Mesenchymal stem cell (in vitro differentiated cells and primary cell): Measurements from ENCODE around the gene STOX2.

Source experiments
- DNase-seq: peaks from one replicate; pipeline ENCODE4 v3.0.0-alpha.2; 2013
- H2AFZ ChIP-seq: one replicate; pipeline ENCODE4 v1.6.1; 2013; ENCODE audit warnings: low read depth, mild to moderate bottlenecking, control low read depth, inconsistent platforms, low read length, moderate library complexity
- H2AK5ac ChIP-seq: 2 replicates; pipeline ENCODE4 v1.6.1; 2013; ENCODE audit warnings: low read length, moderate library complexity, mild to moderate bottlenecking, inconsistent platforms; ENCODE audit not compliant: severe bottlenecking
- H2BK120ac ChIP-seq: one replicate; pipeline ENCODE4 v1.6.1; 2013; ENCODE audit warnings: low read depth, mild to moderate bottlenecking, inconsistent platforms, low read length, moderate library complexity
- H2BK12ac ChIP-seq, 2 experiments: one replicate each; pipeline ENCODE4 v1.6.1; 2013; ENCODE audit warnings: inconsistent platforms in 2 of 2, low read length in 2 of 2, mild to moderate bottlenecking in 2 of 2, moderate library complexity in 2 of 2, control low read depth in 1 of 2
- H2BK15ac ChIP-seq: one replicate; pipeline ENCODE4 v1.6.1; 2013; ENCODE audit warnings: mild to moderate bottlenecking, low read depth, inconsistent platforms; ENCODE audit not compliant: poor library complexity, severe bottlenecking
- H2BK5ac ChIP-seq: 2 replicates; pipeline ENCODE4 v1.6.1; 2013; ENCODE audit warnings: low read depth, mild to moderate bottlenecking, low read length, control low read depth, inconsistent platforms; ENCODE audit not compliant: poor library complexity, severe bottlenecking
- H3K14ac ChIP-seq, 2 experiments: one replicate each; pipeline ENCODE4 v1.6.1; 2013; ENCODE audit warnings: inconsistent platforms in 2 of 2, low read length in 2 of 2, control low read depth in 1 of 2, mild to moderate bottlenecking in 1 of 2, moderate library complexity in 1 of 2
- H3K18ac ChIP-seq, 2 experiments: one replicate each; pipeline ENCODE4 v1.6.1; 2013; ENCODE audit warnings: inconsistent platforms in 2 of 2, low read length in 2 of 2, control low read depth in 1 of 2, low read depth in 1 of 2, mild to moderate bottlenecking in 1 of 2
- H3K23ac ChIP-seq, 2 experiments: one replicate each; pipeline ENCODE4 v1.6.1; 2013; ENCODE audit warnings: inconsistent platforms in 2 of 2, low read length in 2 of 2, mild to moderate bottlenecking in 2 of 2, moderate library complexity in 2 of 2, control low read depth in 1 of 2
- H3K27ac ChIP-seq: 2 replicates; pipeline ENCODE4 v1.5.1; 2013; ENCODE audit warnings: mild to moderate bottlenecking, moderate library complexity, low read length, control low read depth, inconsistent platforms; ENCODE audit not compliant: poor library complexity, severe bottlenecking
- H3K27me3 ChIP-seq, 2 experiments: 2 replicates each; pipeline versions ENCODE4 v1.6.1 to v1.7.0; 2013; ENCODE audit warnings: low read length in 2 of 2, mild to moderate bottlenecking in 2 of 2, moderate library complexity in 2 of 2, control low read depth in 1 of 2, inconsistent platforms in 1 of 2; ENCODE audit not compliant: control insufficient read depth in 1 of 2, insufficient read depth in 1 of 2
- H3K36me3 ChIP-seq, 2 experiments: 2 replicates each; pipeline versions ENCODE4 v1.6.1 to v1.7.0; 2013; ENCODE audit warnings: low read length in 2 of 2, control low read depth in 1 of 2, inconsistent platforms in 1 of 2, low read depth in 1 of 2, mild to moderate bottlenecking in 1 of 2; ENCODE audit not compliant: insufficient read depth in 2 of 2, control insufficient read depth in 1 of 2
- H3K4ac ChIP-seq, 2 experiments: one replicate each; pipeline ENCODE4 v1.6.1; 2013; ENCODE audit warnings: inconsistent platforms in 2 of 2, low read length in 2 of 2, mild to moderate bottlenecking in 2 of 2, moderate library complexity in 2 of 2, control low read depth in 1 of 2, low read depth in 1 of 2
- H3K4me1 ChIP-seq: 2 replicates; pipeline ENCODE4 v1.6.1; 2013; ENCODE audit warnings: low read depth, low read length, control low read depth; ENCODE audit not compliant: control insufficient read depth, insufficient read depth
- H3K4me2 ChIP-seq: 2 replicates; pipeline ENCODE4 v1.6.1; 2013; ENCODE audit warnings: low read length, mild to moderate bottlenecking, inconsistent platforms; ENCODE audit not compliant: poor library complexity, severe bottlenecking
- H3K4me3 ChIP-seq, 2 experiments: 2 replicates each; pipeline versions ENCODE4 v1.5.1 to v1.7.0; 2013; ENCODE audit warnings: low read length in 2 of 2, mild to moderate bottlenecking in 2 of 2, control low read depth in 1 of 2, low read depth in 1 of 2; ENCODE audit not compliant: insufficient read depth in 1 of 2
- H3K79me1 ChIP-seq: replicated peaks from 2 replicates; pipeline ENCODE4 v1.6.1; 2013; ENCODE audit warnings: mild to moderate bottlenecking, control low read depth, low read length, inconsistent platforms; ENCODE audit not compliant: poor library complexity, severe bottlenecking
- H3K9ac ChIP-seq: 2 replicates; pipeline ENCODE4 v1.7.0; 2013; ENCODE audit warnings: mild to moderate bottlenecking, low read length, moderate library complexity
- H3K9me3 ChIP-seq: 2 replicates; pipeline ENCODE4 v1.7.0; 2013; ENCODE audit warnings: mild to moderate bottlenecking, low read length; ENCODE audit not compliant: control insufficient read depth
- H4K8ac ChIP-seq: one replicate; pipeline ENCODE4 v1.6.1; 2013; ENCODE audit warnings: inconsistent platforms, mild to moderate bottlenecking, low read length, moderate library complexity
- H4K91ac ChIP-seq: one replicate; pipeline ENCODE4 v1.6.1; 2013; ENCODE audit warnings: mild to moderate bottlenecking, low read length, inconsistent platforms
- WGBS: methylation state at CpG from one replicate; pipeline ENCODE4 v1.1.7; 2013; ENCODE audit warnings: mixed read lengths; 5-methylcytosine and 5-hydroxymethylcytosine counted together

Gene STOX2

GRCh38 chr4:184030764-184031163 lies 125.7 kb downstream of the STOX2 start:
- no peaks in the 10 kb centered on the region for H3K36me3 ChIP-seq
- H2BK120ac ChIP-seq = no peak overlapping the region
- no peaks in the 10 kb centered on the region for H3K79me1 ChIP-seq
- H2BK5ac ChIP-seq = no peak overlapping the region
- H2AFZ ChIP-seq = no peak overlapping the region
- no peaks in the 10 kb centered on the region for H3K4me1 ChIP-seq
- H4K8ac ChIP-seq = no peak overlapping the region
- 88% methylated on average over 1 of the region's 1 CpG for WGBS
- no peak overlapping the region for H3K4me3 ChIP-seq
- no peak for DNase-seq
- no peak overlapping the region for H3K23ac ChIP-seq
- H3K4me2 ChIP-seq = no peak overlapping the region
- H3K9ac ChIP-seq = no peak overlapping the region
- no peak overlapping the region for H3K18ac ChIP-seq
- no peak overlapping the region for H3K27ac ChIP-seq
- no peak overlapping the region for H2AK5ac ChIP-seq
- H3K9me3 ChIP-seq = no peaks in the 10 kb centered on the region
- H3K4ac ChIP-seq = no peak overlapping the region
- no peak overlapping the region for H2BK15ac ChIP-seq
- no peak overlapping the region for H3K14ac ChIP-seq
- H4K91ac ChIP-seq = no peak overlapping the region
- peaks cover 0 to 3% of the 10 kb centered on the region in 2 experiments for H3K27me3 ChIP-seq
- no peak overlapping the region for H2BK12ac ChIP-seq

GRCh38 chr4:184032091-184032490 lies 127.0 kb downstream of the STOX2 start:
- H2BK12ac ChIP-seq = no peak overlapping the region
- H3K18ac ChIP-seq = no peak overlapping the region
- no peak overlapping the region for H2AK5ac ChIP-seq
- no peak overlapping the region for H3K14ac ChIP-seq
- H2BK5ac ChIP-seq = no peak overlapping the region
- H3K36me3 ChIP-seq = no peaks in the 10 kb centered on the region
- H3K27ac ChIP-seq = no peak overlapping the region
- H2AFZ ChIP-seq = no peak overlapping the region
- no peak overlapping the region for H4K8ac ChIP-seq
- WGBS = 93% methylated on average over 6 of the region's 6 CpGs
- no peak overlapping the region for H3K4ac ChIP-seq
- no peak overlapping the region for H3K9ac ChIP-seq
- DNase-seq = no peak
- H3K27me3 ChIP-seq = peaks cover 0 to 3% of the 10 kb centered on the region in 2 experiments
- H2BK15ac ChIP-seq = no peak overlapping the region
- no peak overlapping the region for H2BK120ac ChIP-seq
- no peaks in the 10 kb centered on the region for H3K9me3 ChIP-seq
- no peak overlapping the region for H3K23ac ChIP-seq
- H3K4me1 ChIP-seq = no peaks in the 10 kb centered on the region
- H3K4me3 ChIP-seq = no peak overlapping the region
- no peak overlapping the region for H4K91ac ChIP-seq
- no peak overlapping the region for H3K4me2 ChIP-seq
- no peaks in the 10 kb centered on the region for H3K79me1 ChIP-seq

- no peak overlapping the region for H3K27ac ChIP-seq
- no peak overlapping the region for H3K4me2 ChIP-seq
- no peak overlapping the region for H3K4me3 ChIP-seq
- H3K18ac ChIP-seq = peak overlapping the region in 1 of 2 experiments; percentile 18
- no peak overlapping the region for H2BK5ac ChIP-seq
- WGBS = 29% methylated on average over 22 of the region's 22 CpGs
- no peak overlapping the region for H4K8ac ChIP-seq
- H3K36me3 ChIP-seq = no peaks in the 10 kb centered on the region
- H3K79me1 ChIP-seq = no peaks in the 10 kb centered on the region
- H2AK5ac ChIP-seq = no peak overlapping the region
- no peak overlapping the region for H3K14ac ChIP-seq
- no peak overlapping the region for H2BK12ac ChIP-seq
- H3K9ac ChIP-seq = no peak overlapping the region
- peak overlapping the region; percentile 2 for H2AFZ ChIP-seq
- H3K4ac ChIP-seq = no peak overlapping the region
- peaks cover 27 to 30% of the 10 kb centered on the region in 2 experiments for H3K27me3 ChIP-seq
- H3K23ac ChIP-seq = peak overlapping the region in 1 of 2 experiments; percentile 14
- DNase-seq = no peak
- peaks cover 30% of the 10 kb centered on the region for H3K9me3 ChIP-seq
- no peak overlapping the region for H2BK15ac ChIP-seq
- no peak overlapping the region for H2BK120ac ChIP-seq
- H3K4me1 ChIP-seq = peaks cover 2% of the 10 kb centered on the region
- H4K91ac ChIP-seq = no peak overlapping the region
These were observed 134.9 kb downstream of the STOX2 start for GRCh38 chr4:184039963-184040383.

GRCh38 chr4:184041156-184041555 lies 136.0 kb downstream of the STOX2 start:
- no peak overlapping the region for H2BK15ac ChIP-seq
- 89% methylated on average over 5 of the region's 10 CpGs for WGBS

More at GRCh38 chr4:184041156-184041555, 136.0 kb downstream of the STOX2 start:
- H3K18ac ChIP-seq = no peak overlapping the region
- H2BK120ac ChIP-seq = no peak overlapping the region
- no peaks in the 10 kb centered on the region for H3K79me1 ChIP-seq
- H2AK5ac ChIP-seq = no peak overlapping the region
- peaks cover 41% of the 10 kb centered on the region for H3K9me3 ChIP-seq
- no peak overlapping the region for H3K27ac ChIP-seq
- H3K4ac ChIP-seq = no peak overlapping the region
- H3K4me1 ChIP-seq = peaks cover 2% of the 10 kb centered on the region
- no peak overlapping the region for H3K4me2 ChIP-seq
- H3K23ac ChIP-seq = no peak overlapping the region
- H4K8ac ChIP-seq = no peak overlapping the region
- no peak for DNase-seq
- H4K91ac ChIP-seq = no peak overlapping the region
- no peak overlapping the region for H2BK5ac ChIP-seq
- H3K4me3 ChIP-seq = no peak overlapping the region
- no peaks in the 10 kb centered on the region for H3K36me3 ChIP-seq
- H2BK12ac ChIP-seq = no peak overlapping the region
- peaks cover 27 to 30% of the 10 kb centered on the region in 2 experiments for H3K27me3 ChIP-seq
- H3K14ac ChIP-seq = no peak overlapping the region
- no peak overlapping the region for H3K9ac ChIP-seq
- no peak overlapping the region for H2AFZ ChIP-seq
